Measurements from ENCODE around the gene TRPM4. TPM values are rescaled to one million over a fixed set of nuclear protein-coding genes. Genes with fewer than 3 reads are reported as not detected.

The TRPM4 gene
- total RNA-seq, 2 experiments from 2014 or later: 1.5 to 1.9 TPM

GRCh38 chr19:49241769-49242168 lies 84.2 kb downstream of the TRPM4 start:
- DNase-seq: no peak

GRCh38 chr19:49243129-49243528 lies 85.5 kb downstream of the TRPM4 start:
- H3K4me3 Mint-ChIP-seq: no peak overlapping the region
- no peak for ATAC-seq
- DNase-seq: no peak
- peaks cover 4% of the 10 kb centered on the region for H3K27me3 Mint-ChIP-seq
- H3K27ac Mint-ChIP-seq: no peak overlapping the region
- intact Hi-C loops (cut with DNase I, micrococcal nuclease): no loop called here
- CTCF ChIA-PET: interaction anchor here (1.5 kb wide), 1 partner anchor 44 kb away, joined by 5 read pairs; no protein-coding TSS in a partner anchor
- no peaks in the 10 kb centered on the region for H3K9me3 Mint-ChIP-seq (ENCODE audit: low read depth)
- H3K4me1 Mint-ChIP-seq: no peaks in the 10 kb centered on the region
- H3K36me3 Mint-ChIP-seq (ENCODE audit: low read depth): no peaks in the 10 kb centered on the region
- POLR2A ChIA-PET: no interaction called here

More at GRCh38 chr19:49241769-49242168, 84.2 kb downstream of the TRPM4 start:
- ChIA-PET CTCF (interaction anchor here (1.5 kb wide), 1 partner anchor 43 kb away, joined by 5 read pairs; no protein-coding TSS in a partner anchor), POLR2A (no interaction called here)
- ATAC-seq: no peak
- Mint-ChIP-seq H3K36me3 (ENCODE audit: low read depth) (no peaks in the 10 kb centered on the region), H3K4me3 (no peak overlapping the region), H3K27me3 (peaks cover 7% of the 10 kb centered on the region), H3K27ac (no peak overlapping the region), H3K9me3 (ENCODE audit: low read depth) (no peaks in the 10 kb centered on the region), H3K4me1 (no peaks in the 10 kb centered on the region)
- intact Hi-C loops (cut with DNase I, micrococcal nuclease): no loop called here

GRCh38 chr19:49243726-49244125 lies 86.1 kb downstream of the TRPM4 start:
- CTCF ChIA-PET: interaction anchor here (0.6 kb wide), 1 partner anchor 19 kb away, joined by 3 read pairs; no protein-coding TSS in a partner anchor
- ATAC-seq (no peak), DNase-seq (no peak)
- Mint-ChIP-seq H3K4me3 (no peak overlapping the region), H3K9me3 (ENCODE audit: low read depth) (no peaks in the 10 kb centered on the region), H3K4me1 (no peaks in the 10 kb centered on the region), H3K27ac (no peak overlapping the region), H3K27me3 (peaks cover 4% of the 10 kb centered on the region), H3K36me3 (ENCODE audit: low read depth) (no peaks in the 10 kb centered on the region)
- intact Hi-C loops (cut with DNase I, micrococcal nuclease): no loop called here
- POLR2A ChIA-PET: no interaction called here

- intact Hi-C loops (cut with DNase I, micrococcal nuclease): no loop called here
- ChIA-PET CTCF (interaction anchor here (0.6 kb wide), 1 partner anchor 20 kb away, joined by 3 read pairs; no protein-coding TSS in a partner anchor), POLR2A (no interaction called here)
- DNase-seq (no peak), ATAC-seq (no peak)
- no peak overlapping the region for H3K27ac Mint-ChIP-seq
- H3K9me3 Mint-ChIP-seq (ENCODE audit: low read depth): no peaks in the 10 kb centered on the region
- H3K4me1 Mint-ChIP-seq: no peaks in the 10 kb centered on the region
- H3K36me3 Mint-ChIP-seq (ENCODE audit: low read depth): no peaks in the 10 kb centered on the region
- peaks cover 4% of the 10 kb centered on the region for H3K27me3 Mint-ChIP-seq
- no peak overlapping the region for H3K4me3 Mint-ChIP-seq
Observed at GRCh38 chr19:49244256-49244655, 86.7 kb downstream of the TRPM4 start.

- H3K4me3 Mint-ChIP-seq: no peak overlapping the region
- intact Hi-C loops (cut with DNase I, micrococcal nuclease): no loop called here
- ChIA-PET CTCF (interaction anchor here (1.2 kb wide), 1 partner anchor 26 kb away, joined by 3 read pairs; no protein-coding TSS in a partner anchor), POLR2A (interaction anchor here (0.7 kb wide), 1 partner anchor 150 kb away, joined by 4 read pairs; no protein-coding TSS in a partner anchor)
- no peak for ATAC-seq
- H3K27me3 Mint-ChIP-seq: peaks cover 12% of the 10 kb centered on the region
- no peaks in the 10 kb centered on the region for H3K4me1 Mint-ChIP-seq
- H3K36me3 Mint-ChIP-seq (ENCODE audit: low read depth): no peaks in the 10 kb centered on the region
- H3K9me3 Mint-ChIP-seq (ENCODE audit: low read depth): no peaks in the 10 kb centered on the region
- DNase-seq: no peak
- no peak overlapping the region for H3K27ac Mint-ChIP-seq
Observed at GRCh38 chr19:49247676-49248075, 90.1 kb downstream of the TRPM4 start.

- POLR2A ChIA-PET: no interaction called here
- DNase-seq (no peak), ATAC-seq (no peak)
- Mint-ChIP-seq H3K27me3 (peaks cover 17% of the 10 kb centered on the region), H3K9me3 (ENCODE audit: low read depth) (no peaks in the 10 kb centered on the region), H3K27ac (no peak overlapping the region), H3K36me3 (ENCODE audit: low read depth) (no peaks in the 10 kb centered on the region), H3K4me3 (no peak overlapping the region), H3K4me1 (no peaks in the 10 kb centered on the region)
- CTCF ChIA-PET: interaction anchor here (0.7 to 1.7 kb wide), 6 partner anchors 13 to 152 kb away, joined by 3 to 8 read pairs (median 3); no protein-coding TSS in a partner anchor
- intact Hi-C loops (cut with DNase I, micrococcal nuclease): no loop called here
Observed at GRCh38 chr19:49249933-49250332, 92.3 kb downstream of the TRPM4 start.

GRCh38 chr19:49255674-49256073 lies 98.1 kb downstream of the TRPM4 start:
- H3K9me3 Mint-ChIP-seq (ENCODE audit: low read depth): peaks cover 14% of the 10 kb centered on the region
- H3K4me3 Mint-ChIP-seq: no peak overlapping the region
- CTCF ChIA-PET: interaction anchor here (0.7 to 1.2 kb wide), 3 partner anchors 124 to 545 kb away, joined by 3 to 4 read pairs (median 3); no protein-coding TSS in a partner anchor
- DNase-seq (no peak), ATAC-seq (no peak)
- H3K27ac Mint-ChIP-seq: no peak overlapping the region
- POLR2A ChIA-PET: no interaction called here
- peaks cover 3% of the 10 kb centered on the region for H3K36me3 Mint-ChIP-seq (ENCODE audit: low read depth)
- H3K4me1 Mint-ChIP-seq: no peaks in the 10 kb centered on the region
- intact Hi-C loops (cut with DNase I, micrococcal nuclease): no loop called here
- peaks cover 34% of the 10 kb centered on the region for H3K27me3 Mint-ChIP-seq

- POLR2A ChIA-PET: no interaction called here
- peaks cover 3% of the 10 kb centered on the region for H3K36me3 Mint-ChIP-seq (ENCODE audit: low read depth)
- no peak overlapping the region for H3K27ac Mint-ChIP-seq
- ATAC-seq (no peak), DNase-seq (no peak)
- intact Hi-C loops (cut with DNase I, micrococcal nuclease): no loop called here
- CTCF ChIA-PET: interaction anchor here (1.7 kb wide), 1 partner anchor 10 kb away, joined by 3 read pairs; no protein-coding TSS in a partner anchor
- peaks cover 14% of the 10 kb centered on the region for H3K9me3 Mint-ChIP-seq (ENCODE audit: low read depth)
- H3K4me1 Mint-ChIP-seq: no peaks in the 10 kb centered on the region
- no peak overlapping the region for H3K4me3 Mint-ChIP-seq
- peaks cover 36% of the 10 kb centered on the region for H3K27me3 Mint-ChIP-seq
Observed at GRCh38 chr19:49256691-49257090, 99.1 kb downstream of the TRPM4 start.

Other genes starting within 250 kb of the TRPM4 start
- 1 to 10 TPM; 1.4 to 2.4 TPM for gene DHDH, start 224.1 kb upstream of the TRPM4 start, total RNA-seq
- gene BAX, start 202.9 kb upstream of the TRPM4 start, total RNA-seq: 100 to 1,000 TPM; 128 to 143 TPM
- 1,000 to 10,000 TPM in 1 of 2 experiments, 100 to 1,000 TPM in 1; 809 to 1,111 TPM for gene FTL, start 192.5 kb upstream of the TRPM4 start, total RNA-seq
- gene GYS1, start 164.5 kb upstream of the TRPM4 start, total RNA-seq: 100 to 1,000 TPM in 1 of 2 experiments, 10 to 100 TPM in 1; 80.2 to 102 TPM
- 100 to 1,000 TPM; 155 to 178 TPM for gene RUVBL2, start 163.9 kb upstream of the TRPM4 start, total RNA-seq
- gene LHB, start 140.7 kb upstream of the TRPM4 start, total RNA-seq: under 1 TPM; 0.39 to 0.51 TPM
- not detected for gene CGB3, start 133.5 kb upstream of the TRPM4 start, total RNA-seq
- under 1 TPM in 1 of 2 experiments, not detected in 1; 0.43 TPM for gene CGB2, start 125.9 kb upstream of the TRPM4 start, total RNA-seq
- gene CGB1, start 120.9 kb upstream of the TRPM4 start, total RNA-seq: not detected
- not detected for gene CGB5, start 113.9 kb upstream of the TRPM4 start, total RNA-seq
- gene CGB8, start 108.7 kb upstream of the TRPM4 start, total RNA-seq: not detected
- under 1 TPM in 1 of 2 experiments, not detected in 1; 0.40 TPM for gene CGB7, start 100.0 kb upstream of the TRPM4 start, total RNA-seq
- gene NTF4, start 93.0 kb upstream of the TRPM4 start, total RNA-seq: not detected
- gene KCNA7, start 85.1 kb upstream of the TRPM4 start, total RNA-seq: not detected
- 100 to 1,000 TPM; 225 to 306 TPM for gene SNRNP70, start 72.3 kb upstream of the TRPM4 start, total RNA-seq
- 1 to 10 TPM; 3.5 to 4.3 TPM for gene LIN7B, start 43.4 kb upstream of the TRPM4 start, total RNA-seq
- 1 to 10 TPM; 1.7 to 2.0 TPM for gene C19orf73, start 38.6 kb upstream of the TRPM4 start, total RNA-seq
- gene PPFIA3, start 38.2 kb upstream of the TRPM4 start, total RNA-seq: 1 to 10 TPM; 5.4 to 6.1 TPM
- not detected for gene HRC, start 2.4 kb upstream of the TRPM4 start, total RNA-seq
- gene SLC6A16, start 167.4 kb downstream of the TRPM4 start, total RNA-seq: 1 to 10 TPM in 1 of 2 experiments, under 1 TPM in 1; 0.42 to 1.3 TPM
- 100 to 1,000 TPM; 152 to 191 TPM for gene CD37, start 177.6 kb downstream of the TRPM4 start, total RNA-seq
- not detected for gene TEAD2, start 204.6 kb downstream of the TRPM4 start, total RNA-seq
- gene DKKL1, start 206.1 kb downstream of the TRPM4 start, total RNA-seq: not detected
- gene KASH5, start 230.5 kb downstream of the TRPM4 start, total RNA-seq: 1 to 10 TPM in 1 of 2 experiments, under 1 TPM in 1; 0.96 to 1.2 TPM

Measured in activated CD4-positive, alpha-beta T cell treated with anti-CD3 and anti-CD28 coated beads for 36 hours (primary cell).